Astrocyte of the hippocampus (primary cell): Measurements from ENCODE around the gene GABBR2.
A peak's percentile ranks its signal among the peaks of the same experiment; 100 is the strongest.

Experiments used
- DNase-seq: peaks from one replicate; pipeline ENCODE4 v3.0.0; 2011; ENCODE audit warnings: low read depth, low spot score

The GABBR2 gene

GRCh38 chr9:98721643-98722042, 12.9 kb upstream of the GABBR2 start:
- no peak for DNase-seq

DNA sequence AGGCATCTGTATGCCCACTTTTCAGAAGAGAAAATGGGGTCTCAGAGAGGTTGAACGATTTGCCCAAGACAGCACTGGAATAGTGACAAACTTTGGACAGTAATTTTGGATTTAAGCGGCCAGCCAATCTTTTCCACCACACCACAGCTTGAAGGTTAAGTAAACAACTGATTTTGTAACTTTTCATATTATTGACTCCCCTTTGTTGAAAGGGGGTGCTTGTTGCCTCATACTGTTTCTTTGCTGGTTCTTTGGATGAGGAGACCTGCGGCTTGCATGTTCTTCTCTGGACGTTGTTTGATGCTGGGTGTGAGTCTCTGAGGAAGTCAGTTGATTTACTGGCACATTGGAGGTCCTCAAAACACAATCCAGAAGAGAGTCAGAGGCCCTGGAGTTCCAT, 11.7 kb upstream of the GABBR2 start:
- DNase-seq = no peak

GRCh38 chr9:98719055-98719454, 10.3 kb upstream of the GABBR2 start:
- no peak for DNase-seq

DNA sequence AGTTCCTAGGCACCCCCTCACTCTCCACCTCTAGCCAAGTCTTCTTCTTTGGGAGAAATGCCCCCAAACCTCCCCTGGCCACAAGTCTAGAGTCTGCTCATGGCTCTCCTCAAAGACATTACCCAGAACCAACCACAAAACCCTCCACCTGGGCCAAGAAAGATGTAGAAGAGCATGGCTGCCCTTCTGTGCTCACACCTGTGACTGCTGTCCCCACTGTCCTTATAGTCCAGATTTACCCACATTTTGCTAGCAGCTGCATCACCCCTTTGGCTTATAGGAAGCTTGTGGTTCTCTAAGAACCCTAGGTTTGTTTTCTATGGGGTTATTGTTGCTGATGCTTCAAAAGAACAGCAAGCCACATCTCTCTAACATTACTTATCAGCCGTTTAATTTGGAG, 6.1 kb upstream of the GABBR2 start:
- no peak for DNase-seq

DNA sequence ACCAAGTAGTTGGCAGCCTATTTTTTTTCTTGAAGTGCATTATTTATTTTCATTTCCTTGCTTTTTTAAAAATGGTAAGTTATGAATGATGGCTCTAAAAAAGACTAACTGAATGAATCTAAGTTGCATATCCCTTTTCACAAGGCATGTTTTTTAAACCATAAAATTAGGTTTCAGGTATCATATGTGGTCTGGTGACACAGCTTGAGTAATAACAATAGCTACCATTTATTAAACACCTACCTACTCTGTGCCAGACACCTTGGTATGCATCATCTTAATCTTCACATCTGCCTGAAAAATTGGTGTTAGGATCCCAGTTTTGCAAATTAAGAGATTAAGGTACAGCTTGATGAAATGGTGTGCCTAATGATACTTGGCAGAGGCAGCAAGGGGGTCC, 4.3 kb upstream of the GABBR2 start:
- DNase-seq = no peak

GRCh38 chr9:98709968-98710965, 1.5 kb upstream of the GABBR2 start:
- peak; percentile 78 for DNase-seq

GRCh38 chr9:98708103-98708932, 417 bp downstream of the GABBR2 start:
- DNase-seq = peak; percentile 34

DNA sequence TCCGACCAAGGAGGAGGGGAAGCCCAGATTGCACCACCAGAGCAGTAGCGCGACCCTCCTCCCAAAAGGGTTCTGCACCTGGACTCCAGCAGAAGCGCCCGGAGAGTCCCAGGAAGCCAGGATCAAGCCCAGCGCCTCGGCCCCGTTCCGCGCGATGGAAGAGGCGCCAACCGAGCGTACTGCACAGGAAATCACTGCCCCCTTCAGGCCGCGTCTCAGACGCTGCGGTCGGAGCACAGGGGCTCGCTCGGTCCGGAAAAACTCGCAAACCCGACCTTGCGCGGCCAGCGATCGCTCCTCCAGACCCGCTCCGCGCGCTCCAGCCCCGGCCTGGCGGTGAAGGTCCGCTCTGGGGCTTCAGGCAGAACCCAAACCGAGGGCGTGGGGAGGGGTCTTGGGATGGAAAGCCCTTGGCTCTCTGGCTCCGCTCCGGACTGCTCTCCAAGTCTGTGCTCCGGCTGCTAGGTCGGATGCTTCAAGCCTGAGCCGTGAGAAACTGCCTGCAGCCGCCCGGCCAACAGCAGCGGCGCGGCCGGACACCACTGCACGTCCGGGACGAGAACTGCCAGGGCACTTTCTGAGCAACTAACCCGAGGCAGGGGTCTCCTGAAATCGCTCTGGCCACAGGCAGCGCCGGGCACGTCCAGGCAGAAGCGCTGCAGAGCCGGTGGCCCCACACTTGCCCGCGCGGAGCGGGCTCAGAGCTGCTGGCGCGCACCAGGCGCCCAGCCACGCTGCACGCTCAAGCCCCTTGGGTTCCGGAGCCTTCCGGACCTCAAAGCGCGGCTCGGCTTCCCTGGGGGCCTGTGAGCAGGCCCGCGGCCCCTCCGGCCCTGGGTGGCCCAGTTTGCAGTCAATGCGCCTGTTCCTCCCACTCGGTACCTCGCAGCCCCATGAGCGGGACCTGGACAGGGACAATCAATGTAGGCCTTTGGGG, 1.3 kb downstream of the GABBR2 start:
- DNase-seq = peak; percentile 92

GRCh38 chr9:98706651-98707165, 2.0 kb downstream of the GABBR2 start:
- no peak for DNase-seq

DNA sequence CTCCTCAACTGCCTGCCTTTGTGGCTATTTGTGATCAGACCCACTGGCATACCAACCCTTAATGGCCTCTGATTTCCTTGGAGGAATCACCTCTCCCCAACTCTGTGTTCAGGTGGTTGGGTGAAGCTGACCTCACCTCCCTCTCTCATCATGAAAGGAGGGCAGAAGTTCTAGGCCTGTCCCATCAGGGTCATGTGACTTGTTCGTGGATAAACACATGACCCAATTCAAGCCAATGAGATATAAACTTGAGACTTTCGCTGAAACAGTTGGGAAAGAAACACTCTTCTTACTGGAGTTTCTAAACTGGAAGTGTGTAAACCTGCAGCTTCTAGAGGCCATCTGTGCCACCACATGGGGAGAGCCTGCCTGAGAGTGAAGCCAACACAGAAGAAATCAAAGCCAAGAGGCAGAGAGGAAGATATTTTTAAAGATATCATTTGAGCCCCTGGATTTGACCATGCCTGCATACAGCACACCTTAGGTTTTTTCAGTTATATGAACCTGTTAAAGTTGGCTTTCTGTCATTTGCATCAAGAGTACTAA, 5.8 kb downstream of the GABBR2 start:
- DNase-seq = no peak

DNA sequence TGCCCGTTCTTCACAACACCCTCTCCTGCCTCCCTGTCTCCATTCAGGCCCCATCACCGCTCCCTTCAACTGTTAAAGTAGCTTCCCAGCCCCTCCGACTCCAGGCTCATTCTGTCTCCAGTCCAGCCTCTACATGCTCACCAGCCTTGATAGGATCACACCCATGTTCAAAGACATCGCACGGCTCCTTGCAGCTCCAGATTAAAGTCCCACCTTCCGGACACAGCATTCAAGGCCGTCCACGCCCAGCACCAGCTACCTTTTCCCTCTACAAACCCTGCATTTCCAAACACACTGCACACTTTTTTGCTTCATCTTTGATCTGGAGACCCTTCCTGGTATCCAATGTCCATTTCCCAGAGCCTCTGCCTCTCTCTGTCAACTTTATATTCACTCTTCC, 6.4 kb downstream of the GABBR2 start:
- no peak for DNase-seq

GRCh38 chr9:98701576-98701975, 7.2 kb downstream of the GABBR2 start:
- no peak for DNase-seq

DNA sequence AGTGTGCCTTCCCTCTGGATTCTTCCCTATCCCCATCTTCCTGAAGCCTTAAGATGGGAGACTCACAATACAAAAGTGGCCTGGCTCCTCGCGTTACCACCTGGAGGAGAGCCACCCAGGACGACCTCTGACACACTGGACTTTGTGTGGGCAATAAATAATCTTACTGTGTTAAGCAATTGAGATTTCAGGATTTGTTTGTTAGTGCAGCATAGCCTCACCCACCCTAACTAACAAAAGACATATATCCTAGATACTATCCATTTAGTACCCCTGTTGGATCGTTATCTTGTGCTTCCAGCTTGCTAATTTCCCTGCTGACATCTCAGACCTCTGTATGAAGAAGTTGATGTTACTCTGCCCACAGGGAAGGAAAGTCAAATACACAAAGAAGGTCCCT, 7.9 kb downstream of the GABBR2 start:
- no peak for DNase-seq

- DNase-seq = no peak
Observed at GRCh38 chr9:98698856-98699255, 9.9 kb downstream of the GABBR2 start.

GRCh38 chr9:98694943-98695342, 13.8 kb downstream of the GABBR2 start:
- no peak for DNase-seq

DNA sequence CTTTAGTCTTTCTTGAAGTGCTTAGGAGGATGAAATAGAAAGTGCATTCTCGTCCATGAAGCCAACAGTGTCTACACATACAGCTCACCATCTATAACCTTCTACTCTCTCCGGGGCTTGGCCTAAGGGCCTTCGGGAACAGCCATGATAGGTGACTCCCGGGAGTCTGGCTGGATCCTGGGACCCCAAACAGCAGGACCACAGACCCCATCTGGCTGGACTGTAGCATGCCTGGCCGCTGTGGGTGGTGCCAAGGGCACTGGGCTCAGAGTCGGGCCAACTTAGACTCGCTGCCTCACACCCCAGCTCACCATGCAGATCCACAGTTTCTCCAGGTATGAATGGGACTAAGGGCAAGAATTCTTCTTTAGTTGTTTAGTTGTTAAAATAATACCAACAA, 16.3 kb downstream of the GABBR2 start:
- DNase-seq = no peak

- no peak for DNase-seq
Observed at GRCh38 chr9:98691890-98692289, 16.8 kb downstream of the GABBR2 start.

- no peak for DNase-seq
Observed at GRCh38 chr9:98690686-98691085, 18.0 kb downstream of the GABBR2 start.

GRCh38 chr9:98688710-98689495, 19.8 kb downstream of the GABBR2 start:
- no peak for DNase-seq

DNA sequence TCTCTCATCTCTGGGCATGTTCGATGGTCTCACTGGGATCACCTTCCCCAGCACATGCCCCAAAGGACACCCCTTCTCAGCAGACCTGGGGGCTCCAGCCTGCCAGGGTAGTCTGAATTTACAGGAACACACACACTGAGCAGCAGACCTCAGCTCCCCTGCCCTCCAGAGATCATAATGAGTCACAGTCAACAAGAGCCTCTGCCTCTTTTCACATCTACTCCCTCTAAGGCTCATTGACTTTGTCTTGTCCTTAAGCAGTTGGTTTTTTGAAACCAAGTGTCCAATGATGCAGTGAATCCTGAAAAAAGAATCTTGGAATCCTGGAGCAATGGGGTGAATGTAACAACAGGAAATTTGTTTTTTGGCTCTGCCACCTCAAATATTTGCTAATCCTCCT, 20.8 kb downstream of the GABBR2 start:
- no peak for DNase-seq
